HepG2 (cell line): ENCODE measurements around the gene NUDT21. TPM values are rescaled to one million over a fixed set of nuclear protein-coding genes. Genes with fewer than 3 reads are reported as not detected.
A peak's percentile ranks its signal among the peaks of the same experiment; 100 is the strongest.

Experiments
- ARID4A ChIP-seq: sonication (generic); formaldehyde crosslinking; IDR thresholded peaks from 2 replicates; pipeline ENCODE4 v1.5.0; 2020; ENCODE audit warnings: mild to moderate bottlenecking, missing genetic modification reagents, borderline replicate concordance
- ATF7-NPFF ChIP-seq: sonication (generic); formaldehyde crosslinking; IDR thresholded peaks from 2 replicates; pipeline ENCODE4 v1.8.1; 2023; ENCODE audit warnings: mild to moderate bottlenecking, low read depth, missing genetic modification reagents, moderate library complexity
- HNRNPL ChIP-seq: fragments of 200-400 bp; formaldehyde crosslinking; IDR thresholded peaks from 2 replicates; pipeline ENCODE4 v1.6.1; 2017; ENCODE audit warnings: mild to moderate bottlenecking, low read depth, low read length
- SATB2 ChIP-seq: sonication (generic); formaldehyde crosslinking; IDR thresholded peaks from 2 replicates; pipeline ENCODE4 v1.5.0; 2020; ENCODE audit warnings: missing genetic modification reagents
- ZBTB49 ChIP-seq: sonication (generic); formaldehyde crosslinking; IDR thresholded peaks from 2 replicates; pipeline ENCODE4 v1.4.0; 2020; ENCODE audit warnings: missing genetic modification reagents, borderline replicate concordance
- ZNF275 ChIP-seq: sonication (generic); formaldehyde crosslinking; IDR thresholded peaks from 2 replicates; pipeline ENCODE4 v1.8.0; 2022; ENCODE audit warnings: missing genetic modification reagents, mild to moderate bottlenecking, inconsistent platforms, borderline replicate concordance
- ZNF331 ChIP-seq: sonication (generic); formaldehyde crosslinking; IDR thresholded peaks from 2 replicates; pipeline ENCODE4 v1.4.0; 2020; ENCODE audit warnings: missing genetic modification reagents
- ZNF496 ChIP-seq: sonication (generic); formaldehyde crosslinking; IDR thresholded peaks from 2 replicates; pipeline ENCODE4 v1.8.1; 2023; ENCODE audit warnings: mild to moderate bottlenecking, moderate library complexity, missing genetic modification reagents; ENCODE audit not compliant: insufficient replicate concordance
- polyA plus RNA-seq, 8 experiments: library from polyadenylated mRNA; depleted of rRNA in 3 of 8; stranded (reverse) in 7 of 8; unstranded in 1 of 8; fragments of >200 nt; fragmentation: Illumina TruSeq in 4 of 8; extraction: Trizol in 4 of 8; gene quantifications; 2 replicates each; pipeline versions ENCODE4 v1.2.1 to v1.2.3, GENCODE V29; 2011 to 2016; ENCODE audit warnings: low read depth in 4 of 8, missing spikeins in 1 of 8, mixed read lengths in 1 of 8; ENCODE audit not compliant: insufficient read depth in 1 of 8
- total RNA-seq, 5 experiments: library from RNA; depleted of rRNA; stranded (reverse); fragments of >200 nt; fragmentation: Illumina TruSeq; extraction: Trizol; gene quantifications; 2 replicates each; pipeline ENCODE4 v1.2.3, GENCODE V29; 2016; ENCODE audit warnings: low read depth in 1 of 5
- TF ChIP-seq, protein P1 (sequence below): sonication (generic); formaldehyde crosslinking; IDR thresholded peaks from 2 replicates; pipeline ENCODE4 v1.4.0; 2020; ENCODE audit warnings: mild to moderate bottlenecking, missing genetic modification reagents, borderline replicate concordance
- TF ChIP-seq, protein P2 (sequence below), 2 experiments: sonication (generic) in 1 of 2; formaldehyde crosslinking in 1 of 2; IDR thresholded peaks; 2 replicates each; pipeline versions ENCODE4 v1.5.1 to v1.6.1; 2011 to 2020; ENCODE audit warnings: borderline replicate concordance in 1 of 2, low read depth in 1 of 2, low read length in 1 of 2, mild to moderate bottlenecking in 1 of 2, missing genetic modification reagents in 1 of 2, moderate library complexity in 1 of 2

NUDT21 gene
- total and polyA plus RNA-seq, 2 of the 13 experiments (the other 11 are each of a cell fraction or from before 2014, with no cell fraction given), result 177 to 210 TPM

DNA sequence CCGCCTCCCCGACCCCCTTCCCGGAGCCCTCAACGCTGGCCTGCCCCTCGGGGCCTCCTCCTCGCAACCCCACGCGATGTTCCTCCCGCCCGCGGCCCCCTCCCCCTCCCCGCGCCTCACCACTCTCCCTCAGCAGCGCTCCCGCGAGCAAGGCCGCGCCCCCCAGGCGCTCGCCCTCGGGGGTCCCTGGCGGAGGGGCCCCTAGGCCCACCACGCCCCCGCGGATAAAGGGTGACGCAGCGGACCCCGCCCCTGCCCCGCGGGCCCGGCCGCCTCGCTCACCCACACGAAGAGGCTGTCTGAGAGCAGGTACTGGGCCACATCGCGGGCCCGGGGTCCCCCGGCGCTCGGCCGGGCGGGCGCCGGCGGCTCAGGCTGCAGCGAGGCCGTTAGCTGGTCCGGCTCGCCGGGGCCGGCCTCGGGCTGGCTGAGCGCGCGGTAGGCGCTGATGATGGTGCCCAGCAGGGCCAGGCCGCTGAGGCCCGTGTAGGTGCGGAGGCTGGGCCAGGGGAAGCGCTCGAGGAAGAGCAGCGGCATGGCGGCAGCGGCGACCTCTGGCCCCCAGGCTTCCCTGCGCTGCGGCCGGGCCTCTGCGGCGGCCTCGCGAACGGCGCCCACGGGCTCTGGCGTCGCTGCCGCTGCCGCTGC, 26.2 kb downstream of the NUDT21 start (continued):
- peak; percentile 42 for TF ChIP-seq ARID4A (CRISPR knock-in tag)
- TF ChIP-seq, protein P1, sequence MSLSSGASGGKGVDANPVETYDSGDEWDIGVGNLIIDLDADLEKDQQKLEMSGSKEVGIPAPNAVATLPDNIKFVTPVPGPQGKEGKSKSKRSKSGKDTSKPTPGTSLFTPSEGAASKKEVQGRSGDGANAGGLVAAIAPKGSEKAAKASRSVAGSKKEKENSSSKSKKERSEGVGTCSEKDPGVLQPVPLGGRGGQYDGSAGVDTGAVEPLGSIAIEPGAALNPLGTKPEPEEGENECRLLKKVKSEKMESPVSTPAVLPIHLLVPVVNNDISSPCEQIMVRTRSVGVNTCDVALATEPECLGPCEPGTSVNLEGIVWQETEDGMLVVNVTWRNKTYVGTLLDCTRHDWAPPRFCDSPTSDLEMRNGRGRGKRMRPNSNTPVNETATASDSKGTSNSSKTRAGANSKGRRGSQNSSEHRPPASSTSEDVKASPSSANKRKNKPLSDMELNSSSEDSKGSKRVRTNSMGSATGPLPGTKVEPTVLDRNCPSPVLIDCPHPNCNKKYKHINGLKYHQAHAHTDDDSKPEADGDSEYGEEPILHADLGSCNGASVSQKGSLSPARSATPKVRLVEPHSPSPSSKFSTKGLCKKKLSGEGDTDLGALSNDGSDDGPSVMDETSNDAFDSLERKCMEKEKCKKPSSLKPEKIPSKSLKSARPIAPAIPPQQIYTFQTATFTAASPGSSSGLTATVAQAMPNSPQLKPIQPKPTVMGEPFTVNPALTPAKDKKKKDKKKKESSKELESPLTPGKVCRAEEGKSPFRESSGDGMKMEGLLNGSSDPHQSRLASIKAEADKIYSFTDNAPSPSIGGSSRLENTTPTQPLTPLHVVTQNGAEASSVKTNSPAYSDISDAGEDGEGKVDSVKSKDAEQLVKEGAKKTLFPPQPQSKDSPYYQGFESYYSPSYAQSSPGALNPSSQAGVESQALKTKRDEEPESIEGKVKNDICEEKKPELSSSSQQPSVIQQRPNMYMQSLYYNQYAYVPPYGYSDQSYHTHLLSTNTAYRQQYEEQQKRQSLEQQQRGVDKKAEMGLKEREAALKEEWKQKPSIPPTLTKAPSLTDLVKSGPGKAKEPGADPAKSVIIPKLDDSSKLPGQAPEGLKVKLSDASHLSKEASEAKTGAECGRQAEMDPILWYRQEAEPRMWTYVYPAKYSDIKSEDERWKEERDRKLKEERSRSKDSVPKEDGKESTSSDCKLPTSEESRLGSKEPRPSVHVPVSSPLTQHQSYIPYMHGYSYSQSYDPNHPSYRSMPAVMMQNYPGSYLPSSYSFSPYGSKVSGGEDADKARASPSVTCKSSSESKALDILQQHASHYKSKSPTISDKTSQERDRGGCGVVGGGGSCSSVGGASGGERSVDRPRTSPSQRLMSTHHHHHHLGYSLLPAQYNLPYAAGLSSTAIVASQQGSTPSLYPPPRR, result no peak
- TF ChIP-seq ZNF331 (CRISPR knock-in tag), result no peak
- TF ChIP-seq, protein P2, sequence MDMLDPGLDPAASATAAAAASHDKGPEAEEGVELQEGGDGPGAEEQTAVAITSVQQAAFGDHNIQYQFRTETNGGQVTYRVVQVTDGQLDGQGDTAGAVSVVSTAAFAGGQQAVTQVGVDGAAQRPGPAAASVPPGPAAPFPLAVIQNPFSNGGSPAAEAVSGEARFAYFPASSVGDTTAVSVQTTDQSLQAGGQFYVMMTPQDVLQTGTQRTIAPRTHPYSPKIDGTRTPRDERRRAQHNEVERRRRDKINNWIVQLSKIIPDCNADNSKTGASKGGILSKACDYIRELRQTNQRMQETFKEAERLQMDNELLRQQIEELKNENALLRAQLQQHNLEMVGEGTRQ (IDR thresholded peaks at IDR 0.05; ENCODE audit: low read depth, low read length), result no peak
- TF ChIP-seq, protein P2 (CRISPR knock-in tag; IDR thresholded peaks at IDR 0.05; ENCODE audit: borderline replicate concordance), result no peak
- TF ChIP-seq ZBTB49 (CRISPR knock-in tag), result no peak
- no peak for TF ChIP-seq ZNF496
- TF ChIP-seq HNRNPL, result no peak
- TF ChIP-seq SATB2, result peak; percentile 27; the same call in 1 of the 2 replicates
- TF ChIP-seq ATF7-NPFF (CRISPR knock-in tag), result peak; percentile 78
- TF ChIP-seq ZNF275, result no peak
